Measurements from ENCODE around the gene HOPX. TPM values are rescaled to one million over a fixed set of nuclear protein-coding genes. Genes with fewer than 3 reads are reported as not detected.
"Not testable (repeated sequence)": the region's sequence is repeated elsewhere in the genome, so short reads cannot be mapped to it uniquely, and the experiment has no call there.

HOPX gene
- total RNA-seq, 1 donor from 2014 or later = 1.5 TPM

GRCh38 chr4:56606385-56606784 lies 74.7 kb downstream of the HOPX start:
- no peak for DNase-seq (ENCODE audit: low spot score)
- intact Hi-C loops (cut with DNase I) = no loop called here
- no peak for ATAC-seq

GRCh38 chr4:56605464-56605863 lies 75.6 kb downstream of the HOPX start:
- intact Hi-C loops (cut with DNase I); ATAC-seq; DNase-seq (ENCODE audit: low spot score): not testable (repeated sequence)

- intact Hi-C loops (cut with DNase I) = no loop called here
- no peak for DNase-seq (ENCODE audit: low spot score)
- no peak for ATAC-seq
These were observed 77.8 kb downstream of the HOPX start for GRCh38 chr4:56603297-56603696.

Other genes starting within 250 kb of the HOPX start
- 8.6 TPM for gene PPAT, start 245.7 kb downstream of the HOPX start, total RNA-seq
- 28.7 TPM for gene PAICS, start 245.0 kb downstream of the HOPX start, total RNA-seq
- gene SRP72, start 213.7 kb downstream of the HOPX start, total RNA-seq = 89.9 TPM
- not detected for gene ARL9, start 175.5 kb downstream of the HOPX start, total RNA-seq
- gene SPINK2, start 140.4 kb upstream of the HOPX start, total RNA-seq = not detected
- gene REST, start 226.6 kb upstream of the HOPX start, total RNA-seq = 41.7 TPM

Measured in sciatic nerve (tissue), 2 donors.